ENCODE data around the gene CAPN12. TPM values are rescaled to one million over a fixed set of nuclear protein-coding genes. Genes with fewer than 3 reads are reported as not detected.

The CAPN12 gene
- total RNA-seq, 1 experiment from 2014 or later: 58.5 TPM

- Histone ChIP-seq H3K4me3 (ENCODE audit: low read depth in 2 of 2, low read length in 2 of 2) (no peak overlapping the region), H3K9me3 (ENCODE audit: control insufficient read depth, insufficient read depth, low read depth, low read length) (no peaks in the 10 kb centered on the region), H3K27ac (ENCODE audit: low read length) (peak overlapping the region; percentile 74), H3K4me1 (ENCODE audit: control insufficient read depth, insufficient read depth, low read length) (peaks cover 75% of the 10 kb centered on the region), H3K27me3 (ENCODE audit: control insufficient read depth, insufficient read depth, low read length) (no peaks in the 10 kb centered on the region), H3K36me3 (ENCODE audit: control insufficient read depth, insufficient read depth, low read length) (peaks cover 80% of the 10 kb centered on the region)
- no TSS peak for BruUV-seq (replicated peaks)
- TF ChIP-seq POLR2AphosphoS5 (IDR thresholded peaks at IDR 0.05; ENCODE audit: low read depth, low read length) (no peak; the same call in 1 of the 2 replicates), REST (IDR thresholded peaks at IDR 0.05; ENCODE audit: insufficient read depth in 1 of 2, low read depth in 2 of 2, low read length in 1 of 2) (no peak), TCF7L2 (IDR thresholded peaks at IDR 0.05; ENCODE audit: low read depth, low read length) (no peak), SIN3A (IDR thresholded peaks at IDR 0.05; ENCODE audit: borderline replicate concordance, insufficient read depth, low read depth, low read length) (0 out of 2 replicates have a peak, but pooled peaks have one; percentile 20)
- TF ChIP-seq, protein P1, sequence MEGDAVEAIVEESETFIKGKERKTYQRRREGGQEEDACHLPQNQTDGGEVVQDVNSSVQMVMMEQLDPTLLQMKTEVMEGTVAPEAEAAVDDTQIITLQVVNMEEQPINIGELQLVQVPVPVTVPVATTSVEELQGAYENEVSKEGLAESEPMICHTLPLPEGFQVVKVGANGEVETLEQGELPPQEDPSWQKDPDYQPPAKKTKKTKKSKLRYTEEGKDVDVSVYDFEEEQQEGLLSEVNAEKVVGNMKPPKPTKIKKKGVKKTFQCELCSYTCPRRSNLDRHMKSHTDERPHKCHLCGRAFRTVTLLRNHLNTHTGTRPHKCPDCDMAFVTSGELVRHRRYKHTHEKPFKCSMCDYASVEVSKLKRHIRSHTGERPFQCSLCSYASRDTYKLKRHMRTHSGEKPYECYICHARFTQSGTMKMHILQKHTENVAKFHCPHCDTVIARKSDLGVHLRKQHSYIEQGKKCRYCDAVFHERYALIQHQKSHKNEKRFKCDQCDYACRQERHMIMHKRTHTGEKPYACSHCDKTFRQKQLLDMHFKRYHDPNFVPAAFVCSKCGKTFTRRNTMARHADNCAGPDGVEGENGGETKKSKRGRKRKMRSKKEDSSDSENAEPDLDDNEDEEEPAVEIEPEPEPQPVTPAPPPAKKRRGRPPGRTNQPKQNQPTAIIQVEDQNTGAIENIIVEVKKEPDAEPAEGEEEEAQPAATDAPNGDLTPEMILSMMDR (IDR thresholded peaks at IDR 0.05): no peak
- ChIA-PET POLR2A (interaction anchor here (0.7 kb wide), 1 partner anchor 14 kb away, joined by 4 read pairs; no protein-coding TSS in a partner anchor), CTCF (interaction anchor here (0.6 to 1.4 kb wide), 5 partner anchors 8 to 210 kb away, joined by 3 to 5 read pairs (median 4); no protein-coding TSS in a partner anchor)
- intact Hi-C loops (cut with micrococcal nuclease; ENCODE audit: unreplicated experiment): no loop called here
- in situ Hi-C loops (cut with HindIII; ENCODE audit: low pct_unique_long_range_greater_than_20kb, low sequenced_read_pairs): no loop called here
- ATAC-seq: peak; percentile 15
- DNase-seq (ENCODE audit: low read depth, low spot score): no peak
Measured at GRCh38 chr19:38718747-38719543, 25.3 kb downstream of the CAPN12 start.

DNA sequence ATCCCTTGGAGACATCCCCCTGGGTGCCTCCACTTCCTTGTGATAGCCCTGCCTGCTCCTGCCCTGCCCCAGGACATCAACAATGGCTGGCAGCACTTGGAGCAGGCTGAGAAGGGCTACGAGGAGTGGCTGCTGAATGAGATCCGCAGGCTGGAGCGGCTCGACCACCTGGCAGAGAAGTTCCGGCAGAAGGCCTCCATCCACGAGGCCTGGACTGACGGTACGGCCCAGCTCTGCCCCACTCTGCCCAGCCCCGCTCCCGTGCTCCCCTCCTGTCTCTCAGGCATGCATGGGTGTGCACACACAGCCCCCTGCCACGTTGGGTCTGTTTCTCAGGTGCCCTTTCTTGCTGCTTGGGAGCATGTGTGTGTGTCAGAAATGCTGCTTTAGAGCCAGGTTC, 26.4 kb downstream of the CAPN12 start:
- intact Hi-C loops (cut with micrococcal nuclease; ENCODE audit: unreplicated experiment): no loop called here
- no TSS peak for BruUV-seq (replicated peaks)
- H3K36me3 ChIP-seq (ENCODE audit: control insufficient read depth, insufficient read depth, low read length): peaks cover 81% of the 10 kb centered on the region

More for the DNA sequence above, 26.4 kb downstream of the CAPN12 start:
- POLR2A ChIA-PET: no interaction called here
- DNase-seq (ENCODE audit: low read depth, low spot score) (no peak), ATAC-seq (no peak)
- Histone ChIP-seq H3K4me1 (ENCODE audit: control insufficient read depth, insufficient read depth, low read length) (peaks cover 76% of the 10 kb centered on the region), H3K9me3 (ENCODE audit: control insufficient read depth, insufficient read depth, low read depth, low read length) (no peaks in the 10 kb centered on the region), H3K27ac (ENCODE audit: low read length) (peak overlapping the region; percentile 15; the same call in 1 of the 2 replicates), H3K27me3 (ENCODE audit: control insufficient read depth, insufficient read depth, low read length) (no peaks in the 10 kb centered on the region), H3K4me3 (ENCODE audit: low read depth in 2 of 2, low read length in 2 of 2) (no peak overlapping the region)
- in situ Hi-C loops (cut with HindIII; ENCODE audit: low pct_unique_long_range_greater_than_20kb, low sequenced_read_pairs): no loop called here
- CTCF ChIA-PET: interaction anchor here (0.7 kb wide), 1 partner anchor 28 kb away, joined by 4 read pairs; no protein-coding TSS in a partner anchor
- no peak for TF ChIP-seq TCF7L2 (IDR thresholded peaks at IDR 0.05; ENCODE audit: low read depth, low read length)
- TF ChIP-seq POLR2AphosphoS5 (IDR thresholded peaks at IDR 0.05; ENCODE audit: low read depth, low read length): peak; percentile 14; the same call in 1 of the 2 replicates
